Panc1 (cell line): Measurements from ENCODE around the gene IDUA. TPM values are rescaled to one million over a fixed set of nuclear protein-coding genes. Genes with fewer than 3 reads are reported as not detected.

ENCODE experiments used
- ATAC-seq: fragments of 200-7000 bp; cut with Tn5 transposase; 2 replicates; pipeline ENCODE4 v1.9.1; 2020; ENCODE audit warnings: mild to moderate bottlenecking, moderate library complexity
- BruUV-seq: library from RNA; stranded (reverse); fragments of 400-500 nt; replicated peaks from 2 replicates; lab custom pipeline; 2021; lab: Mats Ljungman, UMichigan
- CTCF ChIA-PET: fragments of 300-600 bp; sonication (Branson Sonifier 250); formaldehyde crosslinking; loops from one replicate; lab custom pipeline; 2022; ENCODE audit warnings: antibody characterized with exemption; lab: Charles Lee
- POLR2A ChIA-PET: fragments of 300-600 bp; sonication (Branson Sonifier 250); formaldehyde crosslinking; loops from one replicate; lab custom pipeline; 2022; ENCODE audit warnings: antibody characterized with exemption; lab: Charles Lee
- DNase-seq: peaks from one replicate; pipeline ENCODE4 v3.0.0-alpha.2; 2010; ENCODE audit warnings: low read depth, low spot score
- H3K27ac ChIP-seq: 2 replicates; pipeline ENCODE4 v1.5.1; 2011; ENCODE audit warnings: mild to moderate bottlenecking, low read length, inconsistent platforms
- H3K27me3 ChIP-seq: fragments of 200-500 bp; sonication (Bioruptor generic); 2 replicates; pipeline ENCODE4 v1.6.0; 2014; ENCODE audit warnings: low read length, inconsistent platforms; ENCODE audit not compliant: control insufficient read depth, insufficient read depth
- H3K36me3 ChIP-seq: fragments of 200-500 bp; sonication (Bioruptor generic); 2 replicates; pipeline ENCODE4 v1.5.1; 2014; ENCODE audit warnings: inconsistent platforms, mild to moderate bottlenecking, low read length, moderate library complexity; ENCODE audit not compliant: control insufficient read depth, insufficient read depth
- H3K4me1 ChIP-seq: 2 replicates; pipeline ENCODE4 v1.5.1; 2011; ENCODE audit warnings: inconsistent platforms, mild to moderate bottlenecking, low read length, moderate library complexity; ENCODE audit not compliant: control insufficient read depth, insufficient read depth
- H3K4me3 ChIP-seq, 2 experiments: 2 replicates each; pipeline ENCODE4 v1.5.1; 2011 to 2012; ENCODE audit warnings: low read depth in 2 of 2, low read length in 2 of 2, mild to moderate bottlenecking in 2 of 2, inconsistent platforms in 1 of 2, moderate library complexity in 1 of 2
- H3K9me3 ChIP-seq: fragments of 200-500 bp; sonication (Bioruptor generic); 2 replicates; pipeline ENCODE4 v1.5.1; 2014; ENCODE audit warnings: low read depth, mild to moderate bottlenecking, inconsistent platforms, low read length, moderate library complexity; ENCODE audit not compliant: control insufficient read depth, insufficient read depth
- CTCF ChIP-seq: fragments of 450-650 bp; IDR thresholded peaks from 2 replicates; pipeline ENCODE4 v1.5.1; 2017; ENCODE audit warnings: mild to moderate bottlenecking
- POLR2AphosphoS5 ChIP-seq: IDR thresholded peaks from 2 replicates; pipeline ENCODE4 v1.6.1; 2012; ENCODE audit warnings: mild to moderate bottlenecking, low read depth, low read length, moderate library complexity
- REST ChIP-seq, 2 experiments: IDR thresholded peaks; 2 replicates each; pipeline ENCODE4 v1.6.1; 2011 to 2012; ENCODE audit warnings: low read depth in 2 of 2, control low read depth in 1 of 2, low read length in 1 of 2, mild to moderate bottlenecking in 1 of 2, moderate library complexity in 1 of 2; ENCODE audit not compliant: insufficient read depth in 1 of 2
- SIN3A ChIP-seq: IDR thresholded peaks from 2 replicates; pipeline ENCODE4 v1.6.1; 2012; ENCODE audit warnings: low read depth, mild to moderate bottlenecking, low read length, moderate library complexity, borderline replicate concordance; ENCODE audit not compliant: insufficient read depth
- TCF7L2 ChIP-seq: IDR thresholded peaks from 2 replicates; pipeline ENCODE4 v1.6.1; 2011; ENCODE audit warnings: mild to moderate bottlenecking, low read depth, low read length, inconsistent platforms
- in situ Hi-C: cut with HindIII; loops from 2 replicates; pipeline ENCODE4 v1.10.0; 2016; ENCODE audit warnings: low sequenced_read_pairs, low pct_unique_long_range_greater_than_20kb
- intact Hi-C: fragments of 100-400 bp; cut with micrococcal nuclease; formaldehyde crosslinking; loops from one replicate; pipeline ENCODE4 v1.10.0; 2022; ENCODE audit not compliant: unreplicated experiment
- total RNA-seq: library from RNA; stranded (reverse); gene quantifications from one replicate; pipeline ENCODE4 v1.2.1, GENCODE V29; 2021; ENCODE audit not compliant: unreplicated experiment

The IDUA gene
- total RNA-seq, 1 experiment from 2014 or later: 30.6 TPM

- in situ Hi-C loops: no loop called here
- Histone ChIP-seq H3K4me3 (no peak overlapping the region), H3K36me3 (no peaks in the 10 kb centered on the region), H3K27me3 (no peaks in the 10 kb centered on the region), H3K4me1 (no peaks in the 10 kb centered on the region), H3K9me3 (no peaks in the 10 kb centered on the region), H3K27ac (no peak overlapping the region)
- no peak for ATAC-seq
- no peak for DNase-seq
- no TSS peak for BruUV-seq
- POLR2A ChIA-PET: no interaction called here
- TF ChIP-seq TCF7L2 (no peak), REST (IDR thresholded peaks at IDR 0.05; ENCODE audit: insufficient read depth in 1 of 2, low read depth in 2 of 2, low read length in 1 of 2) (no peak), CTCF (no peak), SIN3A (no peak), POLR2AphosphoS5 (no peak)
- CTCF ChIA-PET: no interaction called here
- intact Hi-C loops: no loop called here
Observed at GRCh38 chr4:957581-958313, 29.1 kb upstream of the IDUA start.

GRCh38 chr4:958314-958665 lies 28.6 kb upstream of the IDUA start:
- no peaks in the 10 kb centered on the region for H3K4me1 ChIP-seq
- CTCF ChIA-PET: no interaction called here
- H3K27ac ChIP-seq: no peak overlapping the region
- no peaks in the 10 kb centered on the region for H3K36me3 ChIP-seq
- H3K4me3 ChIP-seq: no peak overlapping the region
- ATAC-seq: no peak
- in situ Hi-C loops: no loop called here
- no peaks in the 10 kb centered on the region for H3K27me3 ChIP-seq
- POLR2A ChIA-PET: no interaction called here
- no peaks in the 10 kb centered on the region for H3K9me3 ChIP-seq
- intact Hi-C loops: no loop called here
- no TSS peak for BruUV-seq
- TF ChIP-seq TCF7L2 (no peak), REST (IDR thresholded peaks at IDR 0.05; ENCODE audit: insufficient read depth in 1 of 2, low read depth in 2 of 2, low read length in 1 of 2) (no peak), POLR2AphosphoS5 (no peak), SIN3A (no peak)
- DNase-seq: no peak
